SIG-M5 treated with dmso at 0.1 percent for 504 hours (cell line): ENCODE results near the gene DNASE1L1.

ENCODE experiments used
- DNase-seq: peaks from one replicate; lab custom pipeline; 2025; ENCODE audit not compliant: unreplicated experiment; lab: John Stamatoyannopoulos, UW

Gene DNASE1L1

GRCh38 chrX:154409222-154409871, at the start of gene DNASE1L1:
DNASE1L1 (minus strand) TSS chrX:154409254; CDS start chrX:154405568, 3,686 bp downstream.
- DNase-seq, result peak; percentile 71

- no peak for DNase-seq
These were observed 49.3 kb upstream of the DNASE1L1 start, which contains the start of gene PLXNA3 for GRCh38 chrX:154458116-154458953. PLXNA3 (plus strand) TSS chrX:154458281; CDS start chrX:154460184, 1,903 bp downstream.

GRCh38 chrX:154457491-154458115, 48.5 kb upstream of the DNASE1L1 start:
- DNase-seq, result peak; percentile 7

GRCh38 chrX:154452823-154453222, 43.8 kb upstream of the DNASE1L1 start:
- DNase-seq, result no peak

GRCh38 chrX:154450312-154450711, 41.3 kb upstream of the DNASE1L1 start:
- no peak for DNase-seq

GRCh38 chrX:154449618-154450017, 40.6 kb upstream of the DNASE1L1 start:
- no peak for DNase-seq

GRCh38 chrX:154448484-154448883, 39.4 kb upstream of the DNASE1L1 start:
- no peak for DNase-seq

- DNase-seq, result no peak
These were observed 37.4 kb upstream of the DNASE1L1 start for GRCh38 chrX:154446430-154446829.

GRCh38 chrX:154445776-154446175, 36.7 kb upstream of the DNASE1L1 start:
- no peak for DNase-seq

- no peak for DNase-seq
These were observed 35.7 kb upstream of the DNASE1L1 start for GRCh38 chrX:154444755-154445246.

GRCh38 chrX:154443992-154444754, 35.1 kb upstream of the DNASE1L1 start, which contains the start of gene FAM50A:
FAM50A (plus strand) TSS chrX:154444141; CDS start chrX:154444236, 95 bp downstream.
- DNase-seq, result peak; percentile 51

- DNase-seq, result no peak
These were observed 34.4 kb upstream of the DNASE1L1 start for GRCh38 chrX:154443479-154443910.

GRCh38 chrX:154441984-154442707, 33.1 kb upstream of the DNASE1L1 start:
- DNase-seq, result no peak

GRCh38 chrX:154441564-154441963, 32.5 kb upstream of the DNASE1L1 start:
- no peak for DNase-seq

GRCh38 chrX:154440623-154441357, 31.7 kb upstream of the DNASE1L1 start:
- no peak for DNase-seq

- no peak for DNase-seq
These were observed 30.8 kb upstream of the DNASE1L1 start for GRCh38 chrX:154439841-154440240.

GRCh38 chrX:154437971-154438893, 29.2 kb upstream of the DNASE1L1 start:
- no peak for DNase-seq
